HG02884 (cell line): ENCODE results near the gene PARP12.

Experiments
- ATAC-seq: cut with Tn5 transposase; IDR thresholded peaks from one replicate; pipeline ENCODE4 v1.9.1; 2021; ENCODE audit warnings: mild to moderate bottlenecking, moderate library complexity; ENCODE audit not compliant: unreplicated experiment

Gene PARP12

DNA sequence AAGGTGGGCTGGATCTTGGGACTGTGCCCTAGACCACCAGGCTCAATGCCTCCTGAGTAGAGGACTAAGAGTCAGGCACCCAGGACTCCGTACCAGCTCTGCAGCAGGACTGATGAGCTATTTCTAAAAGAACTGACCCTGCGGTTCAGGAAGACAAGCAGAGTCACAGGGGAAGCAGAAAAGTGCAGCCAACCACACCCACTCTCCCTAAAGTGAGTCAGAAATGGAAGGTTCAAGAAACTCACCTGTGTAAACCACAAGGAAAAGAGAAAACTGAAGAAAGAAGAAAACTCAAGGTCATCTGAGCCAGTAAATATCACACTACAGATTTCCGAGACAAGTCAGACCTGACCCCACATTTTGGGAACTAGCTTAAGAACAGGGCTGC is 2.5 kb downstream of the PARP12 start:
- no peak for ATAC-seq

DNA sequence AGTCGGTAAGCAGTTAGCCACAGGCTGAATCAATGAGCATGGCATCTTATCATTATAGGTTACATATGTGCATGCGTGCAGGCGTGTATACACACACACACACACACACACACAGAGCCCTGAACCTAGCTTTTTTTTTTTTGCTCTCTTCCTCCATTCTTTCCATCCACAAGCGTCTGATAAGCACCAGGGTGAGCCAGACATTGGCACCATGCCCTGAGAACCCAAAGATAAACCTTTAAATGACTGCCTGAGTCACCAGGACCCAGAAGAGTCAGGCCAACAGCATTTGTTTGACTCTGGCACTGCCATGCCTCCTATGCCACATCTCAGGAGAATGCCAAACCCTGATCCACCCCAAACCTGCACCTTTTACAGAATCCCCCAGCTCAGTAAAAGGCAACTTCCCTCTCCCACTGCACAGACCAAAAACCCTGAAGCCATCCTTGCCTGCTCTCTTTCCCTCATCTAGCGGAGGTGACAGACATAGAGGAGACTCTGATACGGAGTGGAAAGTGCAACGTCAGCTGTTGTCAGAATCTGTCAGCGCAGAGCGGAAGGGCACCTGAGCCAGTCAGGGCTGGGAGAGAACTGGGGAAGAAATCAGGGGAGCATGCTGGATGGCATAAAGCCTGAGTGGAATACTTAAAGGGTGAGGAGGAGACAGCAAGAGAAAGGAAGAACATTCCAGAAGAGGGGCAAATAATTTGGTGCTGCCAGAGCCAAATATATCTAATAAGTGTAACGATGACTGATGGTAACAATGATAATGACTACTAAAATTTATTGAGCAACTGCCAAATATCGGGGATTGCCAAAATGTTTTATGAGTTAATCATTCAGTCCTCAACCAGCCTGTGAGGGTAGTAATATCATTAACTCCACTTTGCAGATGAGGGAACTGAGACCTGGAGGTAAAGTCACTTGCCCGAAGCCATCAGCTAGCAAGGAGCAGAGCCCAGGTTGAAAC is 3.2 kb downstream of the PARP12 start:
- no peak for ATAC-seq

- no peak for ATAC-seq
Measured at GRCh38 chr7:140058517-140058916, 4.2 kb downstream of the PARP12 start.

DNA sequence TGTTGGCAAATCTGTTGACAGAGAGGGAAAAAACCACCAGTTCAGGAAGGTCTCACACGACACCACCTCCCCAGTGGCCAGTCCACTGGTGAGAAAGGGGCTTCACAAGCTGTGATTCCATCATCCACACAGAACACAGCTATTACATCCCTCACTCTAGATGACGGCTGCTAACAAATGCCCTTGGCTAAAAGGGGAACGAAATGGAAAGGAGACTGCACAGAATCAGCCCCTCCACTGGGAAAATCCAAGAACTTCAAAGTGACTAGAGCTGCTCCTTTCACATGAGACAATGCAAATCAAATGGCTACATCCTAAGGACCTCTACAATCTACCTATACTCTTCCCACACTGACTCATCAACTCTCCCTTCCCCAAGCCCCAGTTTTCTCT is 5.6 kb downstream of the PARP12 start:
- no peak for ATAC-seq

- no peak for ATAC-seq
Measured at GRCh38 chr7:140056431-140057142, 6.2 kb downstream of the PARP12 start.

- ATAC-seq = no peak
Measured at GRCh38 chr7:140055833-140056232, 6.9 kb downstream of the PARP12 start.

GRCh38 chr7:140054751-140055150 is 8.0 kb downstream of the PARP12 start:
- ATAC-seq = no peak

DNA sequence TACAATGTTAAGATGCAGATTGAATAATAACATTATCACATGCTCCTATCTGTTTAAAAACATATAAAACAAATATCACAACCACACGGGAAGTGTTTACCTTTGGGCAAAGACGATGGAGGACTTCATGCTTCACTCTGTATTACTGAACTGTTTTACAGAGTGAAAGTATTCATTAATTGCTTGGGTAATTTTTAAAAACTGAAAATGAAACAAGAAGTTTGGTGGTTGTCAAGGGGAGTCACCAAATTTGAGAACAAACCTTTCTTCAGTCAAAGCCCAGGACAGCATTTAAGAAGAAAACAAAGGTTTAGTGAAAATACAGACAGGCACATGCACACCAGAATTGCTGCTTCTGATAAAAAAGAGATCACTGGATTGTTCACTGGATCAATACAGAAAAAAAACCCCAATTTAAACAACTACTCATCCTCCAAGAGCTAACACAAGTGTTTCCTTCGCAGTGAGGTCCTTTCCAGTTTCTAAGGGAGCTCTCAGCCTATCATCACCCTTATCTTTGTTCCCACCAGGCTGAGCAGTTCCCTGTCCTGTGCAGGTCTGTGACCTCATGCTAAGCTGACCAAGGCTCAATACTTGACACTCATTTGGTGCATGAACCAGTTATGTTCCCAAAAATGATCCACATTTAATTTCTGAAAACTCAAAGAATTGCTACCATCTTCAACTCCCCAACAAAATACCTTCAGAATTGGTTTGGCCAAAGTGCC is 8.8 kb downstream of the PARP12 start:
- peak; percentile 95 for ATAC-seq

- no peak for ATAC-seq
Measured at GRCh38 chr7:140051820-140052219, 10.9 kb downstream of the PARP12 start.

GRCh38 chr7:140050100-140050499 is 12.7 kb downstream of the PARP12 start:
- ATAC-seq = no peak

GRCh38 chr7:140049339-140050024 is 13.3 kb downstream of the PARP12 start:
- no peak for ATAC-seq

- no peak for ATAC-seq
Measured at GRCh38 chr7:140048989-140049338, 13.8 kb downstream of the PARP12 start.

DNA sequence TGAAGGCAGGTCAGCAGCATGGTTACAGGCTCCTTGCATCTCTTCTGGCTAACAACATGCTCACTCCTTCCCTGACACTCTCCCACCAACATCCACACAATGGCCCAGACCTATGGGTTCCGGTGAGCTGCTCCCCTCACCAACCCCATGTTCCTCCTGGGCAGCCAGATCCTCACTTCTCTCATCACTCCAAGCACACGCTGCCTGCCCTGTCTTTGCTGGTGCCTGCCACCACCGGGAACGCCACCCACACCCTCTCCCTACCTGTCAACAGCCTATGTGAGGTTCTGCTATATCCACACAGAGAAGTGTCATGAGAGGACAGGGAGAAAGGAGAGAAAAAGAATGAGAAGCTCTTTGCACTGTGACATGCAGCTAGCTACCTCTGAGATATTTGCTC is 14.6 kb downstream of the PARP12 start:
- ATAC-seq = no peak

DNA sequence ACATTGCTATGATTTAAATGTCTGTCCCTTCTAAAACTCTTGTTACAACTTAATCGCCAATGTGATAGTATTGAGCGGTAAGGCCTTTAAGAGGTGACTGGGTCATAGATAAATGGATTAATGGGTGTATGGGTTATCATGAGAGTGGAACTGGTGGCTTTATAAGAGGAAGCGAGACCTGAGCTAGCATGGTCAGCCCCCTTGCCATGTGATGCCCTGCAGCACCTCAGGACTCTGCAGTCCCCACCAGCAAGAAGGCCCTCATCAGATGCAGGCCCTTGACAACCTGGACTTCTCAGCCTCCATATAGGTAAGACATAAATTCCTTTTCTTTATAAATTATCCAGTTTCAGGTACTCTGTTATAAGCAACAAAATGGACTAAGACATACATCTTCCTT is 15.6 kb downstream of the PARP12 start:
- ATAC-seq = no peak

DNA sequence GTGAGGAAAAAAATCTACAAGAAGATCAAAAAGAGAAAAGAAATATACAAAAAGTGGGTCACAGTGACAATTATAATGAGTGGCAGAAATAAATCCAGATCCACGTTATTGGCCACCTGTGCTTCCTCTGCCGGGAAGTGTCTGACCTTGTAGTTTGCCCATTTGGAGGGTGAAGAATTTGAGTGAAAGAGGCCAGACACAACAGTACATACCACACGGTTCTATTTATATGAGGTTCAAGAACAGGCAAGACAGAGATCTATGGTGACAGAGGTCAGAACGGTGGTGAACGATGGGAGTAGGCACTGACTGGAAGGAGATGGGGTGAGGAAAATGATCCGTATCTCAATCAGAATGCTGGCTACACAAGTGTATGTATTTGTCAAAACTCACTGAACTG is 17.1 kb downstream of the PARP12 start:
- no peak for ATAC-seq

- no peak for ATAC-seq
Measured at GRCh38 chr7:140044251-140044650, 18.5 kb downstream of the PARP12 start.

DNA sequence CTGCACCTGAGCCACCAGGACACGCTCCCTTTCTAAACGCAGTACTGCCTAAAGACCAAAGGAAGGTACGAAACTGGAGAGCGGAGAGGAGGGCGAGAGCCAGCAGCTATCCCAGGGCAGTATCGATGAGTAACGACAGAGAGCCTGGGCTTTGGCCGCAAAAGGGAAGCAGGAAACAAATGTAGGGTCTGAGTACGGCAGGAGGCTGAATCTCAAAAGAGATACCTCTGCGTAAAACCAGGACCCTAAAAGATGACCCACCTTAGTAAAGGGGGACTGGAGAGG is 20.4 kb downstream of the PARP12 start:
- no peak for ATAC-seq

GRCh38 chr7:140041659-140042385 is 20.9 kb downstream of the PARP12 start:
- ATAC-seq = no peak

DNA sequence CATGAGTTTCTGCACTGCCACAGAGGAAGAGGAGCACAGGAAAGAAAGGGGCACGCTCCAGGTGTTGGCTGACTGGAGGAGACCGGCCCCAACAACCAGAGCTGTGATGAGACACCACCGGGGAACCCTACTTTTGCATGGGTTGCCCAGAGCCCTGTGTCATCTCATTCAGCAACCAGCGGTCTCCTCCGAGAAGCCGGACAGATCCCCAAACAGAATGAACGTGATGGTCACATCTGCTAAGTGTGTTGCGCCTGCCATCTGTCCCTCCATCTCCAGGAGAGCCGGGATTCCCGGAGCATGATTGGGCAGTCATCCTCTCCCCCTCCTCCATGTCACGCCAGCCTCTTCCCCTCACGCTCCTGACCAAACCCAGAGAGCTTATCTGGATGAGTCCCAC is 22.9 kb downstream of the PARP12 start:
- no peak for ATAC-seq

GRCh38 chr7:140039066-140039465 is 23.7 kb downstream of the PARP12 start:
- no peak for ATAC-seq
